HL-60 (cell line): ENCODE measurements around the gene INAVA.

Source experiments
- DNase-seq, 2 experiments: peaks; one replicate each; pipeline ENCODE4 v3.0.0-alpha.2; 2010 to 2020; ENCODE audit warnings: low read depth in 1 of 2, low spot score in 1 of 2
- H3K27ac ChIP-seq: fragments of 250-450 bp; sonication (Bioruptor Pico); replicated peaks from 2 replicates; pipeline ENCODE4 v1.5.1; 2020; ENCODE audit warnings: mild to moderate bottlenecking, moderate library complexity
- H3K27me3 ChIP-seq: fragments of 250-450 bp; sonication (Bioruptor Pico); 2 replicates; pipeline ENCODE4 v1.5.1; 2021; ENCODE audit warnings: mild to moderate bottlenecking, moderate library complexity; ENCODE audit not compliant: insufficient read depth, poor library complexity, severe bottlenecking
- H3K4me3 ChIP-seq: replicated peaks from 2 replicates; pipeline ENCODE4 v1.5.1; 2011; ENCODE audit warnings: mild to moderate bottlenecking, control low read depth, low read length; ENCODE audit not compliant: insufficient read depth
- GABPA ChIP-seq: IDR thresholded peaks from 2 replicates; pipeline ENCODE4 v1.6.1; 2012; ENCODE audit warnings: low read depth
- POLR2AphosphoS5 ChIP-seq: IDR thresholded peaks from 2 replicates; pipeline ENCODE4 v1.6.1; 2012; ENCODE audit warnings: low read depth
- SPI1 ChIP-seq: IDR thresholded peaks from 2 replicates; pipeline ENCODE4 v1.6.1; 2012; ENCODE audit warnings: low read depth, mild to moderate bottlenecking, borderline replicate concordance
- TF ChIP-seq, protein P1 (sequence below): IDR thresholded peaks from 2 replicates; pipeline ENCODE4 v1.6.1; 2012; ENCODE audit warnings: low read depth; ENCODE audit not compliant: insufficient replicate concordance
- TF ChIP-seq, protein P2 (sequence below): IDR thresholded peaks from one replicate; pipeline ENCODE4 v1.5.1; 2011; ENCODE audit warnings: low read length, control low read depth, inconsistent platforms; ENCODE audit not compliant: insufficient read depth

The INAVA gene

DNA sequence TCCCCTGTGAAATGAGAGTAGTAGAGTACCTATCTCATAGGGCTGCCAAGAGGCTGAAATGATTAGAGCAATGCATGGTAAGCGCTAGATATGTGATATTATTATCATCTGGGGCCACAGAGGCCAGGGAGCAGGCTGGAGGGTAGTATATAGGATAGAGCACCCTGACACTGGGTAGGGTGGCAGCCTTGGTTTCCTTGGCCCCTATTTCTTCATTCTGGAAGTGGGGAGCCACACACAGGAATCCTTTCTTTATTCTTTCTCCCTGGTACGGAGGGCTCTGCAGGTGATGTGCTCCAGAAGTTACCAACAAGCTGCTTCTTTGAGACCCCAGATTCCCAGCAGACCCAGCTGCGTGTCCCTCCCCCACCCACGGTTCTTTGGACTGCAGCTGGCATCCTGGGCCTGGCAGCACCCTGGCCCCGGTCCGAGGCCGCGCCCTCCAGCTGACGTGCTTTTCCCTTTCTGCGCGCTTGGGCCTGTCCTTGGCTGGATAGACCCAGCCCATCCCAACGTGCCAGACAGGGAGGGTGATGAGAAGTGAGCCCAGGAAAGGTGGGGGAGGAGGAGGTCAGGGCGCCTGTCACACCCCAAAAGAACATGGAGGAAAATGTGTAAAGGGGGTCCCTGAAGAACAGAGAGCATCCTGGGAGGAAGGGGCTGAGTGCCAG is 18.2 kb downstream of the INAVA start:
- TF ChIP-seq, protein P1, sequence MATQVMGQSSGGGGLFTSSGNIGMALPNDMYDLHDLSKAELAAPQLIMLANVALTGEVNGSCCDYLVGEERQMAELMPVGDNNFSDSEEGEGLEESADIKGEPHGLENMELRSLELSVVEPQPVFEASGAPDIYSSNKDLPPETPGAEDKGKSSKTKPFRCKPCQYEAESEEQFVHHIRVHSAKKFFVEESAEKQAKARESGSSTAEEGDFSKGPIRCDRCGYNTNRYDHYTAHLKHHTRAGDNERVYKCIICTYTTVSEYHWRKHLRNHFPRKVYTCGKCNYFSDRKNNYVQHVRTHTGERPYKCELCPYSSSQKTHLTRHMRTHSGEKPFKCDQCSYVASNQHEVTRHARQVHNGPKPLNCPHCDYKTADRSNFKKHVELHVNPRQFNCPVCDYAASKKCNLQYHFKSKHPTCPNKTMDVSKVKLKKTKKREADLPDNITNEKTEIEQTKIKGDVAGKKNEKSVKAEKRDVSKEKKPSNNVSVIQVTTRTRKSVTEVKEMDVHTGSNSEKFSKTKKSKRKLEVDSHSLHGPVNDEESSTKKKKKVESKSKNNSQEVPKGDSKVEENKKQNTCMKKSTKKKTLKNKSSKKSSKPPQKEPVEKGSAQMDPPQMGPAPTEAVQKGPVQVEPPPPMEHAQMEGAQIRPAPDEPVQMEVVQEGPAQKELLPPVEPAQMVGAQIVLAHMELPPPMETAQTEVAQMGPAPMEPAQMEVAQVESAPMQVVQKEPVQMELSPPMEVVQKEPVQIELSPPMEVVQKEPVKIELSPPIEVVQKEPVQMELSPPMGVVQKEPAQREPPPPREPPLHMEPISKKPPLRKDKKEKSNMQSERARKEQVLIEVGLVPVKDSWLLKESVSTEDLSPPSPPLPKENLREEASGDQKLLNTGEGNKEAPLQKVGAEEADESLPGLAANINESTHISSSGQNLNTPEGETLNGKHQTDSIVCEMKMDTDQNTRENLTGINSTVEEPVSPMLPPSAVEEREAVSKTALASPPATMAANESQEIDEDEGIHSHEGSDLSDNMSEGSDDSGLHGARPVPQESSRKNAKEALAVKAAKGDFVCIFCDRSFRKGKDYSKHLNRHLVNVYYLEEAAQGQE: no peak
- no peak for TF ChIP-seq POLR2AphosphoS5
- TF ChIP-seq SPI1: no peak
- TF ChIP-seq GABPA: no peak
- TF ChIP-seq, protein P2, sequence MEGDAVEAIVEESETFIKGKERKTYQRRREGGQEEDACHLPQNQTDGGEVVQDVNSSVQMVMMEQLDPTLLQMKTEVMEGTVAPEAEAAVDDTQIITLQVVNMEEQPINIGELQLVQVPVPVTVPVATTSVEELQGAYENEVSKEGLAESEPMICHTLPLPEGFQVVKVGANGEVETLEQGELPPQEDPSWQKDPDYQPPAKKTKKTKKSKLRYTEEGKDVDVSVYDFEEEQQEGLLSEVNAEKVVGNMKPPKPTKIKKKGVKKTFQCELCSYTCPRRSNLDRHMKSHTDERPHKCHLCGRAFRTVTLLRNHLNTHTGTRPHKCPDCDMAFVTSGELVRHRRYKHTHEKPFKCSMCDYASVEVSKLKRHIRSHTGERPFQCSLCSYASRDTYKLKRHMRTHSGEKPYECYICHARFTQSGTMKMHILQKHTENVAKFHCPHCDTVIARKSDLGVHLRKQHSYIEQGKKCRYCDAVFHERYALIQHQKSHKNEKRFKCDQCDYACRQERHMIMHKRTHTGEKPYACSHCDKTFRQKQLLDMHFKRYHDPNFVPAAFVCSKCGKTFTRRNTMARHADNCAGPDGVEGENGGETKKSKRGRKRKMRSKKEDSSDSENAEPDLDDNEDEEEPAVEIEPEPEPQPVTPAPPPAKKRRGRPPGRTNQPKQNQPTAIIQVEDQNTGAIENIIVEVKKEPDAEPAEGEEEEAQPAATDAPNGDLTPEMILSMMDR: no peak
- Histone ChIP-seq H3K27me3 (no peaks in the 10 kb centered on the region), H3K27ac (no peak overlapping the region), H3K4me3 (no peak overlapping the region)
- no peak for DNase-seq

DNA sequence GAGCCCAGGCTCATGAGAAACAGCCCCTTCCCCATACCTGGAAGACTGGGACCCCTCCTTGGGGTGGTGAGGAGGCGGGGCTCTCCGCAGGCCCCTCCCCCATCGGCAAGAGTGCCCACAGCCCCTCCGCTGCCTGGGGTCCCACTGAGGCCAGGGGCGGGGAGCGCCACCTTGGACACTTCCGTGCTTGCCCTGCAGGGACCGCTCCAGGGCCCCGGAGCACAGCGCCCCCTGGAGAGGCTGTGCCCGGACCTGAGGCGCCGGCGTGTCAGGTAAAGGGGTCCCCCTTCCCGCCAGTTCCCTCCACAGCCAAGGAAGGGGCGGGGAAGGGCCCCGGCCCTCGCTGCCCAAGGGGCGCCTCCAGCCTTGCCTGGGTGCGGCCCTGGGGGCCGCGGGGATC is 21.5 kb downstream of the INAVA start:
- Histone ChIP-seq H3K27me3 (no peaks in the 10 kb centered on the region), H3K4me3 (no peak overlapping the region), H3K27ac (no peak overlapping the region)
- TF ChIP-seq, protein P2: no peak
- TF ChIP-seq POLR2AphosphoS5: no peak
- DNase-seq: no peak

DNA sequence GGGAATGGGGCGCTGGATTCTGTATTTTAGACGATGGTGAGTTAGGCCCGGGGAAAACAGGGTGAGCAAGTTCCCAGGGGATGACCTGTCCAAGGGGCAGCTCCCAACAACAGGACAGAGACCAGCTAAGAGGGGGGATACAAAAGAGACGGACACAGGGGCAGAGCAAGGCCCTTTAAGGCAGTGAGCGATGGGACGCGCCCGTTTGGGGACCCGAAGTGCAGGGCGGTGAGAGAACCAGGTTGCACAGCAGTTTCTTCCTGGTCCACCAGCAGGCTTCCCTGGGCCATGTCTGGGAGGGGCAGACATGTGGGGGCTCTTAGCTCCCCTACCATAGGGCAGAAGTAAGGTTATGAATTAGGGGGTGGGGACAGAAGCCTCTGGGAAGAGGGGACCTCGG is 22.0 kb downstream of the INAVA start:
- no peaks in the 10 kb centered on the region for H3K27me3 ChIP-seq
- TF ChIP-seq GABPA: no peak
- TF ChIP-seq, protein P1: no peak
- DNase-seq: no peak
- no peak overlapping the region for H3K27ac ChIP-seq
- no peak overlapping the region for H3K4me3 ChIP-seq

DNA sequence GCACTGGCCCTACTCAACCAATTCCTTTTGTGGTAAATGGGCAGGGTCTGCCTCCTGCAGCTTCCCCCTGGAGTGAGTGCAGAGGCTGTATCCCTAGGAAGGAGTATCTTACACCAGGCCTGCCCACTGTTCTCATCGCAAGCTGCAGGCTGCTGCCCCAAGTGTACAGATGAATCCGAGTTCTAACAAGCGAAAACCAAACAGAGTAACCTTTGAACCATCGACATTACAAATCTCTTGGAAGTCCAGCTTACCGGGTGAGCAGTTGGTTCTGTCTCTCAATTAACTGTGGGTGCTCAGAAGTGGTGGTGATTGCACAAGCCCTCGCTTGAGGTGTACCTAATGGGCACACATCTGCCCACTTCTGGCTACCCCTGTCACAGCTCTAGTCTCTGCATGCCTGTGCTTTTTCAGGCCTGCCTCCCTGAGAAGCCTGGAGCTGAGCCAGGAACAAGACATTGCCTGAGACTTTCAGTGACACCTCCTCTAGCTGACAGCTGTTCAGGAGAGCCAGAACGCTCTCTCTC is 22.7 kb downstream of the INAVA start:
- Histone ChIP-seq H3K27me3 (no peaks in the 10 kb centered on the region), H3K27ac (no peak overlapping the region), H3K4me3 (no peak overlapping the region)
- DNase-seq: no peak
- TF ChIP-seq, protein P2: no peak
